IPS-11a (cell line): ENCODE results near the gene LYSMD3.
"Not testable (repeated sequence)": the region's sequence is repeated elsewhere in the genome, so short reads cannot be mapped to it uniquely, and the experiment has no call there.

Experiments used
- H3K4me3 ChIP-seq: one replicate; pipeline ENCODE4 v1.5.1; 2013; ENCODE audit warnings: low read depth, low read length, control low read depth

The LYSMD3 gene

DNA sequence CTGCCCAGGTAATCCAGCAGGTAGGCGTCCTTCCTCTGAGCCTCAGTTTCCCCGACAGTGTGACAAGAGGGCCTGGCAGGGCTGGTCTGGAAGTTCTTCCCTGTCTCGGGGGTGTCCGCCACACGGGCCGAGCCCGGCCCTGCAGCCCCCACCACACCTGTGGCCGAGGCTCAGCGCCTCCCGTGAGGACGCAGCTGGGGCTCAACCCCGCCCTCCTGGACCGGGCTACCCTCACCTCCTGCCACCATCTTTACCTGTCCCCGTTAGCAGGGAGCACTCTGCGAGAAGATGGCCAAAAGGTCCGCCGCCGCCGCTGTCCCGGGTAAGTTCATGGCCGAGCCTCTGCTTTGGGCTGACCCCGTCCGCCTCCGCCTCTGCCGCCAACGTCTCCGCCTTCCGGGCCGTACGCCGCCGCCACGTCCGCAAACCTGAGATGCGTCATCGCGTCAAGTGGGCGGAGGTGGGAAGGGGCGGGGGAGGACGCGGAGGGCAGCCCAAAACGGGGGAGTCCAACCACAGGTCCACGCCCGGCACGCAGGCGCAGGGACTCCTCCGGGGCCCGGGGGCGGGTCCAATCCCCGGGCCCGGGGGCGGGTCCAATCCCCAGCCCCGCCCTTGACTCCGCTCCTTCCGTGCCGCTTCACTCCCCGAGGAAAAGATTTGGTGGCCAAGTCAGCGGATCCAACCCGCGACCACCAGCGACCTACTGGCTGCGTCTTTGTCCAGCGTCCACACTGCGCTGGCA lies at the start of gene LYSMD3:
Gene LYSMD3 (minus strand): TSS at position 391 of the 745 bp plus-strand sequence. CDS start 4,295 bp downstream, outside the sequence.
- peak within 1 kb of the TSS; percentile 94 for H3K4me3 ChIP-seq

DNA sequence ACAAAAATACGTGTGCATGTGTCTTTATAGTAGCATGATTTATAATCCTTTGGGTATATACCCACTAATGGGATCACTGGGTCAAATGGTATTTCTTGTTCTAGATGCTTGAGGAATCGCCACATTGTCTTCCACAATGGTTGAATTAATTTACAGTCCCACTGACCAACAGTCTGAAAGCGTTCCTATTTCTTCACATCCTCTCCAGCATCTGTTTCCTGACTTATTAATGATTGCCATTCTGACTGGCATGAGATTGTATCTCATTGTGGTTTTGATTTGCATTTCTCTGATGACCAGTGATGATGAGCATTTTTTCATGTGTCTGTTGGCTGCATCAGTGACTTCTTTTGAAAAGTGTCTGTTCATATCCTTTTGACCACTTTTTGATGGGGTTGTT lies 47.2 kb upstream of the LYSMD3 start:
- H3K4me3 ChIP-seq: not testable (repeated sequence)

DNA sequence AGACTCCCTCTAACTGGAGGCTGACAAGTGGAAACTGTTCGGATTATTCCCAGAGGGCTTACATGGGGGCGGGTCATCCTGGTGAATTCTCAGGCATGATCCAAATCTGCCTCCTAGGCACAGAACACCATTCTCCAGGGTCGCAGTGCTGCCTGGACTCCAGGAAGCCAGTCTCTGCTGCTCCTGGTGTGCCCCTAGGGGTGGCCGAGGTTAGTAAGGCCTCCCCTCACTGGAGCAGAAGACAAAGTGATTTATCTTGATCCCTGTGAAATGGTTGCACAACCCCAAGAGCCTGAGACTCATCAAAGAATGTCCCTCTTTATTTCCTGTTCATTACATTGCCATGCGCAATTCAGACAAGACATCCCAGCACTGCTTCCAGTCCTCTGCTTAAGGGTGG lies 46.3 kb upstream of the LYSMD3 start:
- H3K4me3 ChIP-seq: no peak overlapping the region

DNA sequence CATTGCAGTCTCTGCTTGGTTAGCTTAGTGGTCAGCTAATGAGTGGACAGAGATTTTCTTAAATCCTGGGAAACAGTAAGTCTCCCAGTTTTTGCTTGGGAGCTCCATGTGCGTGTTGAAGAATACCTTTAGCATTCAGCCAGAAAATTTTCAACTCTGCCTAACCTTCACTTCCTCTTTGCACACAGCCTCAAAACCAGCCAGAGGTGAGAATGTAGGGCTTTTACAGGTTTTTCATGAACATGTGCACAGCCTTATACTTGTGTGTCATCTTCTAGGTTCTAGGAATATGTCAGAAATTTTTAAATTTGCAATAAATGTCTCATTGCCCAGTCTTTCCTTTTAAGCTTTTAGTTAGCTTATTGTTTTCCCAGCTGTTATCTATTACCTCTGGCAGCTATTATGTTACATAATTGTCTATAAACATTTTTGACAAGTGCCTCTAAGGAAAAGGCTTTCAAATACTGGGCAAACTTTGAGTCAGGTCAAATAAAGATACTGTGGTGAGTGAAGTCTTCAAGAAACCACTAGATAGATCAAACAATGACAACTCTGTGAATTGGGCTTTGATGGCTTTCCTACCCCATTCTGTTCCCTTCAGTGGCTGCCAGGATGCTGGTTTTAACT lies 41.9 kb upstream of the LYSMD3 start:
- no peak overlapping the region for H3K4me3 ChIP-seq

DNA sequence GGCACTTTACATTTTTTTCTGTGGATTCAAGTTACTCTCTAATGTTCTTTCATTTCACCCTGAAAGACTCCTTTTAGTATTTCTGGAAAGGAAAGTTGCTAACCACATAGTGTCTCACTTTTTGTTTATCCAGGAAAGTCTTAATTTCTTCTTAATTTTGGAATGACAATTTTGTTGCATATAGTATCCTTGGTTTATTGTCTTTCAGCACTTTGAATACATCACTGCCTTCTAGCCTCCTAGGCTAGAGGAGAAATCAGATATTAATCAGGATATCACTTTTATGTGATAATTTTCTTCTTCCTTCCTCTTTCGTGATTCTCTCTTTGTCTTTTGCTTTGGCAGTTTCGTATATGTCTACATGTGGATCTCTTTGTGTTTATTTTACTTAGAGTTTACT lies 40.6 kb upstream of the LYSMD3 start:
- H3K4me3 ChIP-seq: no peak overlapping the region

DNA sequence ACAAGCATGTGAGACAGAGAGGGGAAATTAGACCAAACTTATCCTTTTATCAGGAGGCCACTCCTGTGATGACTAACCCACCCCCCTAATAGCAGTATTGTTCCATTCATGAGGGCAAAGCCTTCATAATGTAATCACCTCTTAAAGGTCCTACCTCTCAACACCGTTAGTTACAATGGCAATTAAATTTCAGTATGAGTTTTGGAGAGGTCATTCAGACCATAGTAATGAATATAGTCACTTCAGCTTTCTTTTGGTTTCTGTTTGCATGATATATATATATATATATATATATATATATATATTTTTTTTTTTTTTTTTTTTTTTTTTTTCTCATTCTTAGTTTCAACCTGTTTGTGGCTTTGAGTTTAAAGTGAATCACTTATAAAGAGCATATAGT lies 39.7 kb upstream of the LYSMD3 start:
- no peak overlapping the region for H3K4me3 ChIP-seq

DNA sequence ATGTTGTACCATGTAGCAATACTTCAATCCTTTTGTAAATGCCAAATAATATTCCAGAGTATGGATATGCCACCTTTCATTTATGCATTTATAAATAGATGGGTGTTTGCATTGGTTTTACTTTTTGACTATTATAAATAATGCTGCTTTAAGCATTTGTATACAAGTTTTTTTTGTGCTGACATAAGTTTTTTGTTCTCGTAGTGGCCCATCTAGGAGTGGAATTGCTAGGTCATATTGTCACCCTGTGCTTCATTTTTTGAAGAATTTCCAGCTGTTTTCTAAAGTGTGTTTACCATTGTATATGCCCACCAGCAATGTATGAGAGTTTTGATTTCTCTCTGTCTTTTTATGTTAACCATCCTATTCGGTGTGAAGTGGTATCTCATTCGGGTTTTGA lies 36.1 kb upstream of the LYSMD3 start:
- H3K4me3 ChIP-seq: no peak overlapping the region

DNA sequence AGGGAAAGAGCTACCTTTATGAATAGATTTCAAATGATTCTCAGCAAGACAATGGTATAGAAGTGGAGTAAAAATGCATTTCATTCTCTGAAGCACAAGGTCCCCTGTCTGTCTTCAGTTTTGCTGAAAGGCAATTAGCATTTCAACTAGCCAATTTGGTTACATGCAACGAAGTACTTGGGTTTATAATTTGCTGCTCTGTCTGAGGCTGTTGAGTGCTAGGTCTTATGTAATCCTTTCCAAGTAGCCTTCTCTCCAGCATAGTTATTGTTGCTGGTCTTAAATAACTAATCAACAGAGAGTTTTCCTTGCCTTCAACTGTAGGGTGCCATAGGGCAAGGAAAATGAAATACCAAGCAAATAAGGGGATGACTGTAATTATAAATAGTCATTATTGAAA lies 33.7 kb upstream of the LYSMD3 start:
- H3K4me3 ChIP-seq: no peak overlapping the region

DNA sequence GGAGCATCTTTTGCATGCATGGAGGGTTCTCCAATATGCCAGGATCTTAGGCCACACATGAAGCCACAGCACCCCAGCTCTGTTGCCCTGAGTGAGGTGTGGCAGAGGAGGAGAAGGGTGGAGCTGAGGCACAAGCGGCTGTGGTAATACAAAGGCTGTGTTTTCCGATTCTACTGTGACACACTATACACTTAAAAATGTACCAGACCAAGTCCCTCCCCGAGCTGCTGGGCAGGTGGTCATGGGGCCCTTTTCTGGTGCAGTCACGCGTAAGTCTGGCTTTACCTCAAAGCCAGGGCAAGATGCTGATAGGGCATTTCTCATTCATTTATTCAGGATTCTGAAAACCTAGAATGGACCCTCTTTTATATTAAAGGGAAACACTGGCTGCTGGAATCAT lies 33.0 kb upstream of the LYSMD3 start:
- H3K4me3 ChIP-seq: no peak overlapping the region

DNA sequence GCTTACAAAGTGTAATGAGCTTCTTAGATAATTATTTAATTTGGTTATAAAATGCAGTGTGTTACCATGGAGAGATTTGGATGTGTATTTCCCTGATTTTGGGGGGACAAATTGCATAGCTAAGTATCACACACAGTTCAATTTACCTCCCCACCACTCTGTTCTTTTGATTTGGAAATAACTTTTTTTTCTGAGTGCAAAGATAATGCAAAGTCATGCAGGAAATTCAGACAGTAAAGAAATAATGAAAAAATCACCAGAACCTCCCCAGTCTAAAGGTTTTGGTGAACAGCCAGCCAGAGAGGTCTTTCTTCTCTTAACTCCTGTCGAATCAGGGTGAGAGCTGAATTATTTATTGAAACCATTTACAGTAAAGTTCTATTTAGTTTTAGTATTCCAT lies 32.4 kb upstream of the LYSMD3 start:
- no peak overlapping the region for H3K4me3 ChIP-seq

DNA sequence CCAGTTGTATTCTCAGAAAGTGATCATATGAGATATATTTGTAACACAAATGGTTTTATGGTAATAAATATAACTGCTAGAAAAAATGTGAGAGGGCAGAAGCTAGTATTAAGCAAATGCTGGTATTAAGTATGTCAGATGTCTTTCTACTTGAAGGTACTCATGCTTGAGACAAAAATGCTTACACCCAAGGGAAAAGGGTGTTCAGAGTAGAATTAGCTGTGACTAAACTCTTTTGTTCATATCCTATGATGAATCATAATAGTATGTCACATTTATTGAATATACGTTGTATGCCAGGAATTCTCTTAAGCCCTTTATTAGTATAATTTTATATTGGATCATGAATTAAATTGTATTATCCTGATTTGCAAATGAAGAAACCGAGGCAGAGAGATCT lies 31.4 kb upstream of the LYSMD3 start:
- no peak overlapping the region for H3K4me3 ChIP-seq

DNA sequence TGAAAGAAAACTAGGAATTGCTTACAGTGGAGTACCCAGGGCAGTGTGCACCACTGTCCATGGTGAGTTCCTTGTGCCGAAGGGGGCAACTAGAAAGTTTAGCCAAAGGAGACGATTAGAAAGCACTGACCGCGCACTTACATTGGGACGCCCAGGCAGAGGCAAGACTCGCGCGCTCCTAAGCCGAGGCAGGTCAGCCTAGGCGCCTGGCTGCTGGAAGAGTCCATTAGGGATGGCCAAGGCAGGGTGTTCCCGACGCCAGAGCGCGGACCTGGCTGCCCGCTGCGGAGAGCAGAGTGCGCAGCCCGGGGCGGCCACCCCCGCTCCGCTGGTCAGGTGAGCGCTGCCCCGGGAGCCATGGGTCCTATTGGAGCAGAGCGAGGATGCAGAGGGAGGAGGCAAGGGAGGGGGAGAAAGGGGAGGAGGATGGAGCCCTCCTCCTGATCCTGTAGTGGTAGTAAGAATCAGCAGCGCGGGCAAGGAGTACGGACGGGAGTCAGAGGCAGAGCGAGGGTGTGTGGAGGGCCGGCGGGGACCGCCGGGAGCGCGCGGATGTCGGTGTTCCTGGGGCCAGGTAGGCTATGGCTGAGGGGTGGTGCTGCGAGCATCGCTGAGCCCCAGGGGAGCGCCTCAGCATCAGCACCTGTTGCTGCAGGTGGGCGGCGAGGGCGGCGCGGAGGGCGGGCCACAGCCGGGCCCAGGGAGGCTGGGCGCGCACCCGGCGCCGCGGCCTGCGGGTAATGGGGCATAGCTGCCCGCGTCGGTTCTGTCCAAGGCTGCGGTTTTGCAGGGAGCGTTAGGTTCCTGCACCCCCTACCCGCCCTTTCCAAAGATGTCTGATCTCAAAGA lies 29.2 kb upstream of the LYSMD3 start, which contains the start of gene ADGRV1:
Gene ADGRV1 (plus strand): TSS at position 454 of the 849 bp plus-strand sequence. CDS start 99 bp downstream, at position 553.
- peak within 1 kb of the TSS; percentile 85 for H3K4me3 ChIP-seq

DNA sequence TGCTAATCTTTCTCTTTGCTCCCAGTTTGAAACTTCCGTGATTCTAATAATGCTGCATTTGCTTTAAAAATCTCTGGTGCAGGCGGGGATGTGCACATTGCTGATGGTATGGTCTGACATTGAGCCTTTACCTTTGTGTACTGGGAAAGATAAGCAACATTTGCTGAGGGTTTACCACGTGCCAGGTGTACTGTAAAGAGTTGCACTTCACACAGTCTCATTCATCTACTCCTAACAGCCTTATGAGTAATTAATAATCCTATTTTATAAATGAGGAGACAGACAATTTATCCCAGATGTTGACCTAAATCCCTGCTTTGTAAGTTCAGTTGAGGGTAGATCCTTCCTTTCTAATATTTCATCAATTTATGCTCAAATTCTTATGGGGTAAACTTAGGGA lies 28.5 kb upstream of the LYSMD3 start:
- peak overlapping the region; percentile 85 for H3K4me3 ChIP-seq

DNA sequence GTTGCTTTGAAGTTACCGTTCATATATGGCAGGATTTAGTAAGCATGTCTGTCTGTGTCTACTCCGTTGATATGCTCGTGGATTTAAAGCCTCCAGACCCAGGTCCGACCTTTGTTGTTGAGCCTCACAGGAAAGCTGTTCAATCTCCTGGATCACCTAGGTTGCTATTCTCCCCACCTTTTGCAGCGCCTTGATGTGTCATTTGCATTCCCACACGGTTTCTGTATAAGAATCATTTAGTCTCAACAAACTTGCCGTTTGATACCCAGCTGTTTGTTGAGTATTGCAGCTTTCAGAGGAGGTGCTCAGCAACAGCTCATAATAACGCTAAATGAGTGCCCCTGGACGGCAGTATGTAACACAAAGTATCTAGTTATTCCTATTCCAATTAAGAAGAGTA lies 28.0 kb upstream of the LYSMD3 start:
- H3K4me3 ChIP-seq: peak overlapping the region; percentile 85

DNA sequence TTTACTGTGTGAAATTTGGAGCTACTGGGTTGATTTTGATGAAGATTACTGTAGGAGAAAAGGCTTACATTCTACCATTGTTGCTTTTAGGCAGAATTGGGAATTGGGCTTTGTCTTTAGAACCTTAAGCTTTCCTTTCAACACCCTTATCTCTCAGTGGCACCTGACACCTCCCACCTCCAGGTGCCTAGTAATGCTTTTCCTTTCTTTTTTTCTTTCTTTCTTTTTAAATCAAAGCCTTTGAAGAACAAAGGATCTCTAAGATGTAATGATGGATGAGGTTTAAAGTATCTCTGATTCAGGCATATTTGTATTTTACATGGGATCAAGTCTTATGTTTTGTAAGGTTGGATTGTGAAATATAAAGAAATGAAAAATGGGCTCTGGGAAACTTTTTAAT lies 26.3 kb upstream of the LYSMD3 start:
- no peak overlapping the region for H3K4me3 ChIP-seq

DNA sequence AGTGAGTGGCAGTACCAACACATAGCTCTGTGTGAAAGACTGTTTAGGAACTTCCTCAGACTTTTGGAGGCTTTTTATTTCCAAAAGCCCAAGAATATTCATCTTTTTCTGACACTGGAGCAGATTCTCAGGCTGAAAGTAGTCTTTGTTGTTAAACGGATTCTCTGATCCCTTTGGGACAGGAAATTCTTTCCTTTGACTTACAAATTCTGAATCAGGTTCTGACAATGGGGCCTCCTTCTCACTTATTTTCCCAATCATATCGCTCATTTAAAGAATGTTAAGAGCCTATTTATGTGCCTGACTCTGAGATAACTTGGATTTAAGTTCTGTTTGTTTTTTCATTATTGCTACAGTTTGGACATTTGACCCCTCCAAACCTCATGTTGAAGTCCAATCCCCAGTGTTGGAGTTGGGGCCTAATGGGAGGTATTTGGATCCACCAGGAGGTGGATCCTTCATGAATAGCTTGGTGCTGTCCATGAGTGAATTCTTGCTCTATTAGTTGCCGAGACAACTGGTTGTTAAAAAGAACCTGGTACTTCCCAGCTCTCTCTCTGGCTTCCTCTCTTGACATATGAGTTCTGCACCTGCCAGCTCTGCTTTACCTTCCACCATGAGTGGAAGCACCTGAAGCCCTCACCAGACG lies 25.1 kb upstream of the LYSMD3 start:
- H3K4me3 ChIP-seq: no peak overlapping the region

DNA sequence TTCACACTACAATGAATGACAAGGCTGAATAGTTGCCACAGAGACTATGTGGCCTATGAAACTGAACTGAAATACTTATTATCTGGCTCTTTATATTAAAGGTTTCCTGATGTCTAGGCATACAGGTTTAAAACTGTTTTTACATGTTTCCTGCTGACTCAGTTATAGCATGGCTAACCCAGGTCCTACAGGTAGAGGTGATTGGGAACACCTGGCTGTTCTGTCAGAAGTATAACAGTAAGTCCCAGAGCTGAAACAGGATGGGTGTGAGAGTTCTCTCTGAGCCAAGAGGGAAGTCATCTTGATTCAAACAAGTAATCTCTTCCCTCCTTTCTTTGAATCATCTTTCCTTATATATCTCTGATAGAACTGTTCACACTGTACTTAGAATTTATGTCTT lies 24.3 kb upstream of the LYSMD3 start:
- no peak overlapping the region for H3K4me3 ChIP-seq

DNA sequence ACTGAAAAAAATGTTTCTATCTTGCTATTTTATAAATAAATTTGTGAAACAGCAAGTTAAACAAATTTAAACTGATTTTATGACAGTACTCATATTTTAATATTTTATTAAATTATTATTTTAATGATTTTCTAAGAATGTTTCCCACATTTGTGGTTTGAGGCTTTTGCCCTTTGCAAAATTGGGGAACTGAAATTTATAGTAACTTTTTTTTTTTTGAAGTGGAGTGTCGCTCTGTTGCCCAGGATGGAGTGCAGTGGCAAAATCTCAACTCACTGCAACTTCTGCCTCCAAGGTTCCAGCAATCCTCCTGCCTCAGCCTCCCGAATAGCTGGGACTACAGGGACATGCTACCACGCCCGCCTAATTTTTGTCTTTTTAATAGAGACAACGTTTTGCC lies 22.0 kb upstream of the LYSMD3 start:
- H3K4me3 ChIP-seq: no peak overlapping the region

DNA sequence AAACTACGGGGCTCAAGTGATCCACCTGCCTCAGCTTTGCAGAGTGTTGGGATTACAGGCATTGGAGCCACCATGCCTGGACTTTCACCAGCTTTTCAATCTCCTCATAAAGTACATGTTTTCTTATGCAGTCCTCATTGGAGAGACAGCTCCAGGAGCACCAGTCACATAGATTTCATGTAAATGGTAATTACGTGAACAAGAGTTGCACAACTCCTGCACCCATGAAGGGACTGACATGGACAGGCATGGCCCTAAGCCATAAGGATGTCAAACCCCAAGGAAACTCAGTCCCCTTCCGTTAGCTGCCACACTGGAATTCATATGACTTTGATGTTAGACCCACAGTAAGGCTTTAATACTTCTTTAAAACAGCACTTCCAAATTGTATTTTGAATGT lies 21.6 kb upstream of the LYSMD3 start:
- H3K4me3 ChIP-seq: no peak overlapping the region

DNA sequence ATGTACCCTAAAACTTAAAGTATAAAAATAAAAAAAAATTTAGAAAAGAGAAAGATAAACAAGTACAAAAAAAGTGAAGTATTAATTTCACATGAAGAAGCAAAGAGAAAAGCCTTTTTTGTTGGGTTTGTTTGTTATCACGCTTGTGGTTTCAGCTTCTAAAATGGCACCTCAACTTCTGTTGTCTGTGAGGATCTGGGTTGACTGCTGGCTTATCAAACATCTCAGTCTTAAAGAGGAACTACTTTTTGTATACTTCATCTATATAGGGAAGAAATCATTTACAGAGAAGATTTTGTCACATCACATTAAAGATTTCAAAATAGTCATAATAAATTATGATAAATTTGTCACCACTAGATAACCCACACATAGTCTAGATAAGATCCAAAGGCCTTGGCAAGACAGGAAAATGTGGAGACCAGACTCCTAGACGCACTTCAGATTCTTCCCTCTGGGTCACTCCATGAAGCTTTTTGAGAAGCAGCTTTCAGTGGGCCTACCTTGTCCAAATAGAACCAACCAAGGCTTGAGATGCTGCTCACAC lies 20.4 kb upstream of the LYSMD3 start:
- H3K4me3 ChIP-seq: no peak overlapping the region

DNA sequence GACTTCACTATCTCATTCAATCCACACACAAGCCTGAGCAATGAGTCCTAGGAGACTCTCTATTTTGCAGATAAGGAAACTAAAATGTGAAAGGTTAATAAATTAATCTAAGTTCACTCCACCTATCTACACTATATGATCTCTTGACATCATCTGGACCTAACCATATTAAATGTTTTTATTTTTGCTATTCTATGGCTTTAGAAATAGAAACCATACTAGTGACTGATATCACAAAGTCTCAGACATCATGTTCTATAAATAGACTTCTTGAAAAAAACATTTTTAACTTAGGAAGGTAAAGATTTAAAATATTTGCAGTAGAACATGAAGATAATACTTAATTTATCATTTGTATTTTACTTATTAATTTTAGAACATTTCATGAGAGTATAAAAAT lies 19.8 kb upstream of the LYSMD3 start:
- H3K4me3 ChIP-seq: no peak overlapping the region
